NCI-H460 (cell line): ENCODE data around the gene UNC5CL. TPM values are rescaled to one million over a fixed set of nuclear protein-coding genes. Genes with fewer than 3 reads are reported as not detected.

ENCODE experiments used
- DNase-seq: peaks from one replicate; pipeline ENCODE4 v3.0.0-alpha.2; 2016; ENCODE audit warnings: low read depth; ENCODE audit errors: extremely low read depth
- total RNA-seq: library from RNA; depleted of rRNA; stranded (reverse); fragments of >200 nt; shearing (Covaris generic); gene quantifications from 2 replicates; pipeline ENCODE4 v1.2.3, GENCODE V29; 2014; rRNA removed

The UNC5CL gene
- total RNA-seq, 1 experiment from 2014 or later = 0.10 TPM

- DNase-seq = no peak
Measured at GRCh38 chr6:40978687-40979289, 60.2 kb downstream of the UNC5CL start.

GRCh38 chr6:40977695-40978094, 61.3 kb downstream of the UNC5CL start:
- no peak for DNase-seq

- DNase-seq = no peak
Measured at GRCh38 chr6:40977085-40977484, 61.9 kb downstream of the UNC5CL start.

Other genes starting within 250 kb of the UNC5CL start
- gene TSPO2, start 3.2 kb upstream of the UNC5CL start, total RNA-seq = not detected in 2 replicates
- gene APOBEC2, start 14.0 kb upstream of the UNC5CL start, total RNA-seq = not detected in 2 replicates
- 17.1 and 22.6 TPM in 2 replicates for gene OARD1, start 33.1 kb upstream of the UNC5CL start, total RNA-seq
- gene NFYA, start 33.8 kb upstream of the UNC5CL start, total RNA-seq = 11.8 and 13.6 TPM in 2 replicates
- not detected in 2 replicates for gene TREML1, start 115.1 kb upstream of the UNC5CL start, total RNA-seq
- not detected in 2 replicates for gene TREM2, start 123.9 kb upstream of the UNC5CL start, total RNA-seq
- gene TREML2, start 161.9 kb upstream of the UNC5CL start, total RNA-seq = not detected in 2 replicates
- gene TREML4, start 189.1 kb upstream of the UNC5CL start, total RNA-seq = not detected in 2 replicates
- gene TREM1, start 247.5 kb upstream of the UNC5CL start, total RNA-seq = 0.67 TPM in 1 of 2 replicates, not detected in the other